Activated T-cell treated with anti-CD3 and anti-CD28 coated beads for 1 hour (primary cell): ENCODE data around the gene THAP8.

Source experiments
- DNase-seq: peaks from one replicate; pipeline ENCODE4 v3.0.0-alpha.2; 2020; ENCODE audit warnings: low read depth

THAP8 gene

GRCh38 chr19:36030264-36031148, 23.6 kb downstream of the THAP8 start:
- DNase-seq = no peak

GRCh38 chr19:36028313-36029041, 25.6 kb downstream of the THAP8 start:
- DNase-seq = no peak

- DNase-seq = no peak
These were observed 26.4 kb downstream of the THAP8 start for GRCh38 chr19:36027696-36028095.

- DNase-seq = no peak
These were observed 27.8 kb downstream of the THAP8 start for GRCh38 chr19:36026091-36026876.

GRCh38 chr19:36025541-36025940, 28.5 kb downstream of the THAP8 start:
- no peak for DNase-seq

GRCh38 chr19:36023432-36023831, 30.7 kb downstream of the THAP8 start:
- DNase-seq = no peak

GRCh38 chr19:36019061-36019670, 34.9 kb downstream of the THAP8 start:
- DNase-seq = no peak

GRCh38 chr19:36014012-36014924, 39.8 kb downstream of the THAP8 start, which contains the start of gene ALKBH6:
ALKBH6 (minus strand) TSS chr19:36014213; CDS start chr19:36013397, 816 bp downstream.
- peak; percentile 98 for DNase-seq

GRCh38 chr19:36013280-36014011, 40.6 kb downstream of the THAP8 start:
- no peak for DNase-seq

GRCh38 chr19:36010402-36010801, 43.7 kb downstream of the THAP8 start:
- no peak for DNase-seq

GRCh38 chr19:36009633-36010379, 44.3 kb downstream of the THAP8 start:
- DNase-seq = no peak

- DNase-seq = no peak
These were observed 44.9 kb downstream of the THAP8 start for GRCh38 chr19:36009220-36009619.

- DNase-seq = no peak
These were observed 45.6 kb downstream of the THAP8 start, which contains the start of gene SYNE4 for GRCh38 chr19:36008336-36008978. SYNE4 (minus strand) TSS chr19:36008813; CDS start chr19:36008681, 132 bp downstream.

GRCh38 chr19:36006955-36007354, 47.1 kb downstream of the THAP8 start:
- no peak for DNase-seq

GRCh38 chr19:36003284-36003683, 50.8 kb downstream of the THAP8 start:
- no peak for DNase-seq

- DNase-seq = no peak
These were observed 52.5 kb downstream of the THAP8 start for GRCh38 chr19:36001605-36002004.

- DNase-seq = no peak
These were observed 57.3 kb downstream of the THAP8 start for GRCh38 chr19:35996777-35997176.
